ENCODE results near the gene SLC25A19.
A peak's percentile ranks its signal among the peaks of the same experiment; 100 is the strongest.
"Not testable (repeated sequence)": the region's sequence is repeated elsewhere in the genome, so short reads cannot be mapped to it uniquely, and the experiment has no call there.

SLC25A19 gene

DNA sequence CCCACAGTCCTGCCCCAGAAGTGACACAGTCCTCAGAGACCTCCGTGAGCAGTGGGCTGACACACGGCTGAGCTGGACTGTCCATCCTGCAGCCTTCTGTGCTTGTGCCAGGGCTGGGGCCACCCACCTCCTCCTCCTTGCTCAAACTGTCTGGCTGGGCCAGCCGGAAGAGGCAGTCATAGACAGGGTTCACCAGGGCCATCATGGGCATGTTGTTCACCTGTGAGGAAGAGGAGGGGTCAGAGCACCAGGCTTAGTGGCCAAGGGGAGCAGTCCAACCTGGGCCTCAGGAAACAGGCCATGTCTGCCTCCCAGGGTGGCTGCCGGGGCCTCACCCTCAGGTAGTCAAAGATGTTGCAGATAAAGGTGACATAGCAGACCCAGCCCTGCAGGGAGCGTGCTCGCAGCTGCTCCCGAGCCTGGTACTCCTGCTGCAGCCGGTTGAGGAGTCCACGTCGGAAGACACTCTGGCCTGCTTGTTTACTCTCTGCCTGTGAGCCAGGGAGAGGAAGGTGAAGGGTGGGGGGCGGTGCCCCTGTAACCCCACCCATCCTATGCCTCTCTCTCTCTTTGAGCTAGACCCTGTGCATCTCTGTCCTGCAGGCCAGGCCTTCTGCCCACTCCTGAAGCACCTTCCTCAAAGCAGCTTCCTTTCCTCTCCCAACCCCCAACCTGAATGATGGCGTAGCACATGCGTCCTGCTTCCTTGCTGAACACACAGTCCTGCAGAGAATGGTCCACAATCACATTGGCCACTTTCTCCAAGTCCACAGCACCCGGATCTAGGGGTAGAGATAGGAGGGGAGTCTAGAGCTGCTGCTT is 21.6 kb downstream of the SLC25A19 start:
- no peak for DNase-seq (ENCODE audit: low read depth)

DNA sequence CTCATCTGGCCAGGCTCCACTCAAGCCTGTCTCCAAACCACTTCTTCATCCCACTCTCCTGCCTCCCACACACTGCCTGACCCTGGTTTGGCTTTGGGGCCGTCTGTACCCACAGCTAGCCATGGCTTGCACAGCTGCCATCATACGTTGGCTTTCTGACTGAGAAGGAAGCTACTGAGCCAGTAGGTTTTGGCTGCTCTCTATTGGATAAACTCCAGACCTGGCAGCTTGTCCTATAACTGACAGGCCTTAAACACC is 22.2 kb downstream of the SLC25A19 start:
- DNase-seq (ENCODE audit: low read depth), result no peak

- no peak for DNase-seq (ENCODE audit: low read depth)
Observed at GRCh38 chr17:75266316-75267152, 22.7 kb downstream of the SLC25A19 start.

DNA sequence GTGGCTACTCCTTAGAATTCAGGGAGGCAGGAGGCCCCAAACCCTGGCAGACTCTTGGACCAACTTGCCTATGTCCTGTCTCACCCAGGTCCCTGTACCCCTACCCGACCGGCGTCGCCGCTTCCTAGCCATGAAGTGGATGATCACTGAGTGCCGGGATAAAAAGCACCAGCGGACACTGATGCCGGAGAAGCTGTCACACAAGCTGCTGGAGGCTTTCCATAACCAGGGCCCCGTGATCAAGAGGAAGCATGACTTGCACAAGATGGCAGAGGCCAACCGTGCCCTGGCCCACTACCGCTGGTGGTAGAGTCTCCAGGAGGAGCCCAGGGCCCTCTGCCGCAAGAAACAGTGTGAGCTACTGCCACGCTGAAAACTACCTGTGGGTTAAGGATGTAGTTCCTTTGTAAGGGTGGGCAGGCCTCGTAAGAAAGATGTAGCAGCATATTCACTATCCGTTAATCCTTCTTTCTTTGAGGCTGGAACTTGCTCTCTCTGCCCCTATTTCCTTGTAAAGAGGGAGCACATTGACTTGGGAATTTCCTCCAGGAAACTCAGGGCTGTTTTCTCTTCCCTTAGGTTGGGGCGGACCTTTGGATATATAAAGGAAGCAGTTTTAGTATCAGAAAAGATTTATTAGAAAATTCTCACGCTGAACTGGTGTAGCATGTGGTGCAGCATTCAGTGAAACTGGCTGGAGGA is 23.5 kb downstream of the SLC25A19 start:
- DNase-seq (ENCODE audit: low read depth), result no peak

GRCh38 chr17:75263055-75263454 is 26.2 kb downstream of the SLC25A19 start:
- no peak for DNase-seq (ENCODE audit: low read depth)

DNA sequence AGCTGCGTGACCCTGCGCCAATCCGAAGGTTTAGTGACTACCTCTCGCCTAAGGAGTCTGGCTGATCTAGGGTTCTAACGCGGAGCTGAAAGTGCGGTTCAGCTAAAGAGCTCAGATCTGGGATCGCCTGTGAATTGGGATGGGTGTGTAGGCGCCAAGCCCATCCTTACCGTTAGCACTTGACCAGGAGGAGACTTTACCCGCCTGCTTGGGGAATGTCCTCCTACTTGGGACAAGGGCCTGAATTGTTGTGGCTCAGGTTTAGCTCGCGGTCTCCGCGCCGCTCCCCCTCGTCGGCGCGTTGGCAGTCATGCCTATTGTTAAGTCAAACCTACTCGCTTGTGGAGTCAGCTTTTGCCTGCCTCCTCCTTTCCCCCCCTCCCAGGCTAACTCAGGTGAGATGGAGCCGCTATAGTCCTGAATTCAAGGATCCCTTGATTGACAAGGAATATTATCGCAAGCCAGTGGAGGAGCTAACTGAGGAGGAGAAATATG is 27.1 kb downstream of the SLC25A19 start:
- DNase-seq (ENCODE audit: low read depth), result no peak

DNA sequence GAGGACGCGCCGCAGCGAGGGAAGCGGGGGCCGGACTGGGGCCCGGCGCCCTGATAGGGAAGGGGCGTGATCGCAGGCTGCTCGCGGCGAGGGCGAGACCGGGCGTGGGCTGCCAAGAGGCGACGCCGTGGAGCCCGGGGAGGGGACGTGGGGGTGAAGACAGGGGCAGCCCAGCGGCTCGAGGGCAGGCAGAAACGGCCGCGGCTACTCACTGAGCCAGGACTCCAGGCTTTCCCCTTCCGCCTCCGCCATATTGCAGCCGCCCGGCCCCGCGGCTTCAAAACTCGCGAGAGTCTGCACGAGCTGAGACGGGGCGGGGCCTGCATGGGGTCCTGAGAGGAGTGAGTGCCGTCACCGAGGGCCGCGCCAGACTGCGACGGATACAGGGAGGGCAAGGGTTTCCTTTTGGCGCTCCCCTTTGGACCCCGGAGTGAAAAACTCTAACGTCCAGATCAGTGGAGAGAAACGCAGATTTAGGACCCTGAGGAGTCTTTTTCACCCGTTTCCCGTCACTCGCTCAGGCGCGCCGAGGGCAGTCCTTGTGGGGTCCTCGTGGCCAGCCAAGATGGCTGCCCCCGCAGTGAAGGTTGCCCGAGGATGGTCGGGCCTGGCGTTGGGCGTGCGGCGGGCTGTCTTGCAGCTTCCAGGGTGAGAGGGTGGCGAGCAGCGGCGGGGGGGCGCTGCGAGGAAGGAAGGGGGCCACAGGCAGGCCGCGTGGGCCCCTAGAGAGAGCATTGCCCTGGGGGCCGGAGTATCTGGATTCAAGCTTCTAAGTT is 27.7 kb downstream of the SLC25A19 start, which contains the start of the genes GGA3 and MRPS7:
TSS of gene GGA3 (minus strand) at position 271 of the 776 bp plus-strand sequence. CDS start at position 252, 19 bp downstream.
TSS of gene MRPS7 (plus strand) at position 544 of the 776 bp plus-strand sequence. CDS start at position 566, 22 bp downstream.
- peak; percentile 90 for DNase-seq (ENCODE audit: low read depth)

- no peak for DNase-seq (ENCODE audit: low read depth)
Observed at GRCh38 chr17:75260641-75261335, 28.4 kb downstream of the SLC25A19 start.

DNA sequence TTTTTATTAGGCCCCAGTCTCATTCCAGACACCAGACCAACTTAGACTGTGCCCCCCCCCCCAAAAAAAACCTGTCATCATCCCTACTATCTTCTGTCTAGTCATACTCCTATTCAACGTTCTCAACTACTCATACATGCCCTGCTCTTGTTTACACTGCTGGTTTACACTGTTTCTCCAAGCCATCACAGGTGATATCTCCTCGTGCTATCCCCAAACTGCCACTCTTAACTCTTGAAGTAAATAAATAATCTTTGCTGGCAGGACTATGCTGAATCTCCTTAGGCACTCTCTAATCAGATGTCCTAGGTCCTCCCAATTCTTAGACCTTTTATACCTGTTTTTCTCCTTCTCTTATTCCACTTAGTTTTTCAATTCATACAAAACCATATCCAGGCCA is 32.0 kb downstream of the SLC25A19 start:
- DNase-seq (ENCODE audit: low read depth), result not testable (repeated sequence)

- DNase-seq (ENCODE audit: low read depth), result not testable (repeated sequence)
Observed at GRCh38 chr17:75255954-75256698, 33.1 kb downstream of the SLC25A19 start.

- DNase-seq (ENCODE audit: low read depth), result no peak
Observed at GRCh38 chr17:75252039-75252816, 37.0 kb downstream of the SLC25A19 start.

DNA sequence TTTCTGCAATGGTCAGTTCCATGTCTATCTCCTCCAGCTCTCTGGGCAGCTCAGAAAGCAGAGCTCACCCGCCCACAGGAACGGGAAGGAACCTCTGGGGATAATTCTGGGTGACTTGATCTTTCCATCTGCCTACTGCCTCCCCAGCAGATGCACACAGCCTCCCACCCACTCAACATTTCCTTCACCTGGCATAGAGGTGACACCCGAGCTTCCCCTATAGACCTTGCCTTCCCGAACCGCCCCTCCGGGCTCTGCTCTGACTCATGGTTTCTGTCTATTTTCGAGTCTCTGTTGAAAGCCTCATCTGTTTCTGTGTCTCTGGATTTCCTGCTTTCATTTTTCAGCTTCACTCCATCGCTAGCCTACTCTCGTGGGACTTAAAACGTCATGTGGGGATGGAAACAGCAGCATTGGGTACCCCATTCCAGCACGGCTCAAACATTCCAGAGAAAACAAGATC is 39.2 kb downstream of the SLC25A19 start:
- DNase-seq (ENCODE audit: low read depth), result peak; percentile 42

DNA sequence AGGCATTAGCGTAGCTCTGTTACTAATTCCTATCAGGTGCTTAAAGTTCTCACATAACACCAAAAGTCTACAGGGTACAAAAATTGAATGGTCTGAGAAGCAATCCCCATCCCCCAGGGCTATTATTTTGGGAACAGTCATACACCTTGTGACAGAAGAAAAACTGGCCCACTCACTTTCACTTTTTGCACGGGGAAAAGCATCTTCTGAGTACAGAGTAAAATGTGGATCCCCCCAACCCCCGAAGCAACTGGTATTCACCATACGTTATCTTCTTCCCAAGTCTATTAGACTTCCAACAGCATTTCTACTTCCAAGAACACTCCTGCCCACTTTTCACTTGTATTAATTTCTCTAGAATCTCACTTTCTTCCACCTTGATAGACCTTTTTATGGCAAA is 39.7 kb downstream of the SLC25A19 start:
- DNase-seq (ENCODE audit: low read depth), result no peak

GRCh38 chr17:75246404-75246803 is 42.8 kb downstream of the SLC25A19 start:
- DNase-seq (ENCODE audit: low read depth), result no peak

DNA sequence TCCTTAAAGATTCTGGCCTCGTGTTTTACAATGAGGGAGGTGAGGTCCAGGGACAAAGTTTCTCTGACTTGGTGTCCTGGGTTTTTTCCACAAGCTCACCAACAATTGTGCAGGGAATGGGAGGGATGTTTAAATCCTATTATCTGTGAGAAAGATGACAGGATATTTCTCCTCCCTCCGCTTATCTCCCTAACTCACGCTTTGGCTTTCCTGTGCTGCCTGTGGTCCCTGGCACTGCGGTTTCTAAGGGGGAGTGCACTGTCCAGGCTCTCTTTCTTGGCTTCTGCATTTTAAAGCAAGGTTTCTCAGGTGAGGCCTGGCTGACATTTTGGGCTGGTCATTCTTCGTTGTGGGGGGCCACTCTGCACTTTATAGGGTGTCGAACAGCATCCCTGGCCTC is 44.2 kb downstream of the SLC25A19 start:
- DNase-seq (ENCODE audit: low read depth), result no peak

GRCh38 chr17:75244133-75244866 is 44.9 kb downstream of the SLC25A19 start:
- no peak for DNase-seq (ENCODE audit: low read depth)

DNA sequence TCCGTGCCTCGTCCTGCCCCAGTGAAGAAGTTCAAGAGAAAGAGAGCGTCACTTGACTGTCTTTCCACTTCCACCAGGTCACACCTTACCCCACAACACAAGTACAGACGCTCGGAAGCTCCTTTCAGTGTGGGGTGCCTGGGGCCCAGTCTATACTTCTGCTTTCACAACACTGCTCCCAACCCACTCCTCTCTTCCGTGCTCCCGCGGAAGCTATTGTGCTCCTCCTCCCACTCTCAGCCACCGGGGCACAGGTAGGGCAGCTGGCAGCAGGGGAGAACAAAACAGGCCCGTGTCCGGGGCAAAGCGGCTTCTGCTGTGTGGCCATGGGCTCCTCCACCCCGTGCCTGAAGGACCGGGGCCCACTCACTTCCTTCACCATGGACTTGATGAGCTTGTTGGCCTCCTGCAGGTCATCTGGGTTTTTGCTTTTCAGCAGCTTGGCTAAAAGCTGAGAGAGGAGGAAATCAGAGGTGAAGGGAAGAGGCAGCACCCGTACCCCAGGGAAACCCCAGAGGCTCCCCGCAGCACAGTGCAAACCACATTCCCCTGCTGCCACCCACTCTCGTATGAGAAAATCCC is 46.7 kb downstream of the SLC25A19 start:
- DNase-seq (ENCODE audit: low read depth), result no peak

DNA sequence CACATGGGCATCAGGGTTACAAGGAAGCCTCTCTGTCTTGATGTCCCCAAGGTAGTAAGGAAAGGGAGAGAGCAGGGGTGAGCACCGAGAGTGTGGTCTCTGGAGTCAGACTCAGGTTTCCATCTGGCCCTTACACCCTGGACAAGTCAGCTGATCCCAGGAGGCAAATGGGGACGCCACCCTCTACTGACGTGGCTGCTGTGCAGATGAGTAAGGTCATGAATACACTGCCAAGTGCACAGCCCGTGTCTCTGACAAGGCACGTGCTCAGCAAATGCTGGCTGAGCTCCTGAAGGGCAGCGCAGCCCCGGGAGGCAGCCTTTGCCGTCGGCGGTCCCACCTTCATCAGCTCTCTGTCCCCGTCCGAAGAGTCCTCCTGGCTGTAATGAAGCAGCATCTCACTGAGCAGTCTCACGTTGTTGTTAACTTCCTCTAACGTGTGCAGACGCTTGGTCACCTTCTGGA is 47.2 kb downstream of the SLC25A19 start:
- no peak for DNase-seq (ENCODE audit: low read depth)
